ENCODE measurements around the gene ZMYM5.

DNA sequence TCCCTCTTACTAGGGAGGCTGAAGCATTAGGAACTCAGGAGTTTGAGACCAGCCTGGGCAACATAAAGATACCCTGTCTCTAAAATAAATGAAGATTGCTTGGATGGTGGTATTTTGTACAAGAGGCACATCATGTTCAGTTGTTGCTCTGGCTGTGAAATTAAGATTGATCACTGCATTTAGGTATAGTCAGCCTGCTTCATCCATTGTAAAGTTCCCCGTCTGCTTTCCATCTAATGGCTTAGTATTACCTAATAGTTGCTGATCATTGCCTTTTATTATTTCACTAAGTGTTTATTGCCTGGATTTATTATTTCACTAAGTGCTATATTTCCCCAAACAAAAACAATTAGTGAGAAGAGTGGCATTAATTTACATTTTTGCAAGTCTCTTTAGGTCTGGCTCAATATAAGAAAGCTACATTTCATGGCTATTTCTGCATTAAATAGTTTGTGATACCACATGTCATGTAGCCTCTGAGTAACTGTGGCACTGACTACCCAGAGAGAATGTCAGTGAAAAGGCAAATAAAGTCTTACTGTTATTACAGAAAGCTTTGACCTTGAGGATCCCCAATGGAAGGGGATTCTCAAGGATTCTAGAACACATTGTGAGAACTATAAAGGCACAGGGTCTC is 45.0 kb upstream of the ZMYM5 start:
- TF ChIP-seq POLR2AphosphoS5 (IDR thresholded peaks at IDR 0.05) (no peak), EP300 (IDR thresholded peaks at IDR 0.05) (no peak), POLR2A (IDR thresholded peaks at IDR 0.05) (no peak)
- TF ChIP-seq, protein P1, sequence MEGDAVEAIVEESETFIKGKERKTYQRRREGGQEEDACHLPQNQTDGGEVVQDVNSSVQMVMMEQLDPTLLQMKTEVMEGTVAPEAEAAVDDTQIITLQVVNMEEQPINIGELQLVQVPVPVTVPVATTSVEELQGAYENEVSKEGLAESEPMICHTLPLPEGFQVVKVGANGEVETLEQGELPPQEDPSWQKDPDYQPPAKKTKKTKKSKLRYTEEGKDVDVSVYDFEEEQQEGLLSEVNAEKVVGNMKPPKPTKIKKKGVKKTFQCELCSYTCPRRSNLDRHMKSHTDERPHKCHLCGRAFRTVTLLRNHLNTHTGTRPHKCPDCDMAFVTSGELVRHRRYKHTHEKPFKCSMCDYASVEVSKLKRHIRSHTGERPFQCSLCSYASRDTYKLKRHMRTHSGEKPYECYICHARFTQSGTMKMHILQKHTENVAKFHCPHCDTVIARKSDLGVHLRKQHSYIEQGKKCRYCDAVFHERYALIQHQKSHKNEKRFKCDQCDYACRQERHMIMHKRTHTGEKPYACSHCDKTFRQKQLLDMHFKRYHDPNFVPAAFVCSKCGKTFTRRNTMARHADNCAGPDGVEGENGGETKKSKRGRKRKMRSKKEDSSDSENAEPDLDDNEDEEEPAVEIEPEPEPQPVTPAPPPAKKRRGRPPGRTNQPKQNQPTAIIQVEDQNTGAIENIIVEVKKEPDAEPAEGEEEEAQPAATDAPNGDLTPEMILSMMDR (IDR thresholded peaks at IDR 0.05), result no peak

Data from sigmoid colon (tissue), 4 donors.